ENCODE measurements around the gene NFIB.

NFIB gene

GRCh38 chr9:14238079-14238478 is 75.9 kb downstream of the NFIB start:
- DNase-seq, result no peak

- no peak for DNase-seq
Measured at GRCh38 chr9:14236591-14236990, 77.3 kb downstream of the NFIB start.

GRCh38 chr9:14232111-14232510 is 81.8 kb downstream of the NFIB start:
- no peak for DNase-seq

GRCh38 chr9:14231196-14231990 is 82.5 kb downstream of the NFIB start:
- DNase-seq, result no peak

- no peak for DNase-seq
Measured at GRCh38 chr9:14228602-14229001, 85.3 kb downstream of the NFIB start.

GRCh38 chr9:14226855-14227532 is 86.9 kb downstream of the NFIB start:
- DNase-seq, result no peak

GRCh38 chr9:14223081-14223480 is 90.9 kb downstream of the NFIB start:
- DNase-seq, result no peak

GRCh38 chr9:14222149-14222835 is 91.6 kb downstream of the NFIB start:
- no peak for DNase-seq

GRCh38 chr9:14221558-14221957 is 92.4 kb downstream of the NFIB start:
- no peak for DNase-seq

GRCh38 chr9:14221119-14221518 is 92.8 kb downstream of the NFIB start:
- DNase-seq, result no peak

- no peak for DNase-seq
Measured at GRCh38 chr9:14220256-14220655, 93.7 kb downstream of the NFIB start.

GRCh38 chr9:14219850-14220249 is 94.1 kb downstream of the NFIB start:
- DNase-seq, result no peak

- DNase-seq, result no peak
Measured at GRCh38 chr9:14218253-14218652, 95.7 kb downstream of the NFIB start.

- no peak for DNase-seq
Measured at GRCh38 chr9:14216612-14217194, 97.2 kb downstream of the NFIB start.

- DNase-seq, result no peak
Measured at GRCh38 chr9:14215614-14216013, 98.3 kb downstream of the NFIB start.

- no peak for DNase-seq
Measured at GRCh38 chr9:14214693-14215092, 99.2 kb downstream of the NFIB start.

GRCh38 chr9:14214065-14214684 is 99.8 kb downstream of the NFIB start:
- DNase-seq, result no peak

- no peak for DNase-seq
Measured at GRCh38 chr9:14213504-14213903, 100.4 kb downstream of the NFIB start.

- DNase-seq, result no peak
Measured at GRCh38 chr9:14212697-14213420, 101.1 kb downstream of the NFIB start.

- DNase-seq, result no peak
Measured at GRCh38 chr9:14212077-14212476, 101.9 kb downstream of the NFIB start.

GRCh38 chr9:14211564-14211963 is 102.4 kb downstream of the NFIB start:
- DNase-seq, result no peak

GRCh38 chr9:14210428-14210827 is 103.5 kb downstream of the NFIB start:
- DNase-seq, result no peak

All from CD4-positive, alpha-beta T cell treated with Interleukin-15 for 1 hour (primary cell).